HCT116 (cell line): ENCODE measurements around the gene POC1B.

Experiments used
- FOSL1 ChIP-seq: IDR thresholded peaks from 2 replicates; pipeline ENCODE4 v1.6.1; 2012; ENCODE audit warnings: low read depth
- POLR2AphosphoS5 ChIP-seq: IDR thresholded peaks from 2 replicates; pipeline ENCODE4 v1.6.1; 2011; ENCODE audit warnings: mild to moderate bottlenecking, low read depth, low read length, moderate library complexity
- TF ChIP-seq, protein P1 (sequence below), 3 experiments: fragments of 200-600 bp in 1 of 3; sonication (generic) in 1 of 3; IDR thresholded peaks in 2 of 3; conservative IDR thresholded peaks in 1 of 3; 2 replicates each; pipeline ENCODE4 v1.5.1; 2012 to 2017; ENCODE audit warnings: low read depth in 2 of 3, low read length in 2 of 3, antibody characterized with exemption in 1 of 3, borderline replicate concordance in 1 of 3, control low read depth in 1 of 3, mild to moderate bottlenecking in 1 of 3, mixed read lengths in 1 of 3, mixed run types in 1 of 3, moderate library complexity in 1 of 3; ENCODE audit not compliant: insufficient read depth in 1 of 3

- TF ChIP-seq FOSL1 (no peak), POLR2AphosphoS5 (no peak)
- TF ChIP-seq, protein P1, sequence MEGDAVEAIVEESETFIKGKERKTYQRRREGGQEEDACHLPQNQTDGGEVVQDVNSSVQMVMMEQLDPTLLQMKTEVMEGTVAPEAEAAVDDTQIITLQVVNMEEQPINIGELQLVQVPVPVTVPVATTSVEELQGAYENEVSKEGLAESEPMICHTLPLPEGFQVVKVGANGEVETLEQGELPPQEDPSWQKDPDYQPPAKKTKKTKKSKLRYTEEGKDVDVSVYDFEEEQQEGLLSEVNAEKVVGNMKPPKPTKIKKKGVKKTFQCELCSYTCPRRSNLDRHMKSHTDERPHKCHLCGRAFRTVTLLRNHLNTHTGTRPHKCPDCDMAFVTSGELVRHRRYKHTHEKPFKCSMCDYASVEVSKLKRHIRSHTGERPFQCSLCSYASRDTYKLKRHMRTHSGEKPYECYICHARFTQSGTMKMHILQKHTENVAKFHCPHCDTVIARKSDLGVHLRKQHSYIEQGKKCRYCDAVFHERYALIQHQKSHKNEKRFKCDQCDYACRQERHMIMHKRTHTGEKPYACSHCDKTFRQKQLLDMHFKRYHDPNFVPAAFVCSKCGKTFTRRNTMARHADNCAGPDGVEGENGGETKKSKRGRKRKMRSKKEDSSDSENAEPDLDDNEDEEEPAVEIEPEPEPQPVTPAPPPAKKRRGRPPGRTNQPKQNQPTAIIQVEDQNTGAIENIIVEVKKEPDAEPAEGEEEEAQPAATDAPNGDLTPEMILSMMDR (IDR thresholded peaks at IDR 0.05 in 2 of 3, conservative IDR thresholded peaks at IDR 0.05 in 1 of 3; ENCODE audit: borderline replicate concordance in 1 of 3, insufficient read depth in 1 of 3, low read depth in 2 of 3, low read length in 2 of 3): no peak
Measured at GRCh38 chr12:89514751-89515150, 11.1 kb downstream of the POC1B start.
